Dermis microvascular lymphatic vessel endothelial cell (primary cell): ENCODE results near the gene CNPY2. TPM values are rescaled to one million over a fixed set of nuclear protein-coding genes. Genes with fewer than 3 reads are reported as not detected.

Source experiments
- total RNA-seq: library from RNA; depleted of rRNA; stranded (reverse); fragments of >200 nt; gene quantifications from 2 replicates; pipeline ENCODE4 v1.2.1, GENCODE V29; 2014

CNPY2 gene
- total RNA-seq, 1 donor from 2014 or later = 61.0 TPM

Other genes starting within 250 kb of the CNPY2 start
- gene ERBB3, start 235.8 kb downstream of the CNPY2 start, total RNA-seq = 0.25 and 0.26 TPM in 2 replicates
- 91.8 and 130 TPM in 2 replicates for gene PA2G4, start 211.4 kb downstream of the CNPY2 start, total RNA-seq
- 2,319 and 2,425 TPM in 2 replicates for gene RPL41, start 199.4 kb downstream of the CNPY2 start, total RNA-seq
- 2.7 and 3.3 TPM in 2 replicates for gene ZC3H10, start 197.7 kb downstream of the CNPY2 start, total RNA-seq
- gene ESYT1, start 187.7 kb downstream of the CNPY2 start, total RNA-seq = 320 and 356 TPM in 2 replicates
- gene MYL6B, start 163.4 kb downstream of the CNPY2 start, total RNA-seq = 60.3 and 87.9 TPM in 2 replicates
- gene MYL6, start 157.6 kb downstream of the CNPY2 start, total RNA-seq = 2,234 and 2,594 TPM in 2 replicates
- gene SMARCC2, start 126.5 kb downstream of the CNPY2 start, total RNA-seq = 32.6 and 43.2 TPM in 2 replicates
- 61.4 and 90.8 TPM in 2 replicates for gene RNF41, start 94.1 kb downstream of the CNPY2 start, total RNA-seq
- gene NABP2, start 91.6 kb downstream of the CNPY2 start, total RNA-seq = 21.6 and 22.5 TPM in 2 replicates
- gene SLC39A5, start 85.9 kb downstream of the CNPY2 start, total RNA-seq = not detected in 2 replicates
- gene ANKRD52, start 57.6 kb downstream of the CNPY2 start, total RNA-seq = 10.1 and 17.1 TPM in 2 replicates
- 6.0 and 10.0 TPM in 2 replicates for gene COQ10A, start 49.0 kb downstream of the CNPY2 start, total RNA-seq
- gene CS, start 15.7 kb downstream of the CNPY2 start, total RNA-seq = 119 and 132 TPM in 2 replicates
- gene PAN2, start 18.0 kb upstream of the CNPY2 start, total RNA-seq = 6.7 and 9.6 TPM in 2 replicates
- 0.13 TPM in 1 of 2 replicates, not detected in the other for gene IL23A, start 22.9 kb upstream of the CNPY2 start, total RNA-seq
- 44.3 and 63.1 TPM in 2 replicates for gene STAT2, start 44.1 kb upstream of the CNPY2 start, total RNA-seq
- not detected in 2 replicates for gene APOF, start 46.9 kb upstream of the CNPY2 start, total RNA-seq
- 10.5 and 11.7 TPM in 2 replicates for gene TIMELESS, start 133.4 kb upstream of the CNPY2 start, total RNA-seq
- gene MIP, start 138.7 kb upstream of the CNPY2 start, total RNA-seq = 0.26 and 0.51 TPM in 2 replicates
- 1.4 and 2.1 TPM in 2 replicates for gene SPRYD4, start 152.6 kb upstream of the CNPY2 start, total RNA-seq
- gene GLS2, start 172.2 kb upstream of the CNPY2 start, total RNA-seq = 0.13 TPM in 2 replicates
- 43.6 and 52.4 TPM in 2 replicates for gene RBMS2, start 205.8 kb upstream of the CNPY2 start, total RNA-seq